SU-DHL-6 (cell line): ENCODE measurements around the gene TMCO5A.
"Not testable (repeated sequence)": the region's sequence is repeated elsewhere in the genome, so short reads cannot be mapped to it uniquely, and the experiment has no call there.

Source experiments
- EZH2phosphoT487 ChIP-seq: fragments of 200-600 bp; sonication (generic), shearing (Covaris generic); conservative IDR thresholded peaks from 2 replicates; pipeline ENCODE4 v1.6.1; 2018; ENCODE audit warnings: mild to moderate bottlenecking, antibody characterized with exemption, low read length, moderate library complexity, mixed read lengths
- TF ChIP-seq, protein P1 (sequence below): fragments of 200-600 bp; sonication (generic); IDR thresholded peaks from one replicate; pipeline ENCODE4 v1.5.1; 2017; ENCODE audit warnings: antibody characterized with exemption, mild to moderate bottlenecking, low read length, moderate library complexity; ENCODE audit not compliant: insufficient read depth, poor library complexity, severe bottlenecking

DNA sequence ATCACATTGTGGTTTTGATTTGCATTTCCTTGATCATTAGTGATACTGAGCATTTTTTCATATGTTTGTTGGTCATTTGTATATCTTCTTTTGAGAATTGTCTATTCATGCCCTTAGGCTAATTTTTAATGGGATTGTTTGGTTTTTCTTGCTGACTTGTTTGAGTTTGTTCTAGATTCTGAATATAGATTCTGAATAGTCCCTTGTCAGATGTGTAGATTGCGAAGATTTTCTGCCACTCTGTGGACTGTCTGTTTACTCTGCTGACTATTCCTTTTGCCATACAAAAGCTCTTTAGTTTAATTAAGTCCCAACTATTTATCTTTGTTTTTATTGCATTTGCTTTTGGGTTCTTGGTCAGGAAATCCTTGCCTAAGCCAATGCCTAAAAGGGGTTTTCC lies 26.3 kb downstream of the TMCO5A start:
- TF ChIP-seq, protein P1, sequence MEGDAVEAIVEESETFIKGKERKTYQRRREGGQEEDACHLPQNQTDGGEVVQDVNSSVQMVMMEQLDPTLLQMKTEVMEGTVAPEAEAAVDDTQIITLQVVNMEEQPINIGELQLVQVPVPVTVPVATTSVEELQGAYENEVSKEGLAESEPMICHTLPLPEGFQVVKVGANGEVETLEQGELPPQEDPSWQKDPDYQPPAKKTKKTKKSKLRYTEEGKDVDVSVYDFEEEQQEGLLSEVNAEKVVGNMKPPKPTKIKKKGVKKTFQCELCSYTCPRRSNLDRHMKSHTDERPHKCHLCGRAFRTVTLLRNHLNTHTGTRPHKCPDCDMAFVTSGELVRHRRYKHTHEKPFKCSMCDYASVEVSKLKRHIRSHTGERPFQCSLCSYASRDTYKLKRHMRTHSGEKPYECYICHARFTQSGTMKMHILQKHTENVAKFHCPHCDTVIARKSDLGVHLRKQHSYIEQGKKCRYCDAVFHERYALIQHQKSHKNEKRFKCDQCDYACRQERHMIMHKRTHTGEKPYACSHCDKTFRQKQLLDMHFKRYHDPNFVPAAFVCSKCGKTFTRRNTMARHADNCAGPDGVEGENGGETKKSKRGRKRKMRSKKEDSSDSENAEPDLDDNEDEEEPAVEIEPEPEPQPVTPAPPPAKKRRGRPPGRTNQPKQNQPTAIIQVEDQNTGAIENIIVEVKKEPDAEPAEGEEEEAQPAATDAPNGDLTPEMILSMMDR, result not testable (repeated sequence)
- TF ChIP-seq EZH2phosphoT487, result not testable (repeated sequence)
